K562 (cell line): ENCODE data around the gene BBC3. TPM values are rescaled to one million over a fixed set of nuclear protein-coding genes. Genes with fewer than 3 reads are reported as not detected.

ENCODE experiments used
- ATF7 ChIP-seq: fragments of 450-650 bp; IDR thresholded peaks from 2 replicates; pipeline ENCODE4 v1.7.1; 2014; ENCODE audit warnings: mild to moderate bottlenecking, moderate library complexity
- CEBPG ChIP-seq, 3 experiments: fragments of 200-800 bp in 1 of 3; sonication (Bioruptor generic) in 1 of 3; sonication (generic) in 1 of 3; formaldehyde crosslinking in 1 of 3; IDR thresholded peaks in 2 of 3; conservative IDR thresholded peaks in 1 of 3; 2 replicates each; pipeline versions ENCODE4 v1.6.1 to v1.8.0; 2016 to 2022; ENCODE audit warnings: missing compliant biosample characterization in 2 of 3, missing genetic modification characterization in 2 of 3, mild to moderate bottlenecking in 1 of 3, missing genetic modification reagents in 1 of 3
- CHD4 ChIP-seq: fragments of 200-600 bp; sonication (generic); IDR thresholded peaks from 3 replicates; pipeline ENCODE4 v1.6.1; 2012; ENCODE audit warnings: low read depth, mild to moderate bottlenecking, mixed read lengths, low read length, inconsistent platforms; ENCODE audit not compliant: insufficient read depth, insufficient replicate concordance, poor library complexity, severe bottlenecking
- EGR1 ChIP-seq: fragments of 450-650 bp; conservative IDR thresholded peaks from 2 replicates; pipeline ENCODE4 v1.6.1; 2017; ENCODE audit warnings: mild to moderate bottlenecking
- EZH2 ChIP-seq: IDR thresholded peaks from 2 replicates; pipeline ENCODE4 v1.6.1; 2012; ENCODE audit warnings: low read depth, mild to moderate bottlenecking, inconsistent platforms, low read length, borderline replicate concordance
- GABPB1 ChIP-seq: sonication (generic); formaldehyde crosslinking; IDR thresholded peaks from 2 replicates; pipeline ENCODE4 v1.8.0; 2022; ENCODE audit warnings: mild to moderate bottlenecking, missing genetic modification reagents
- HDGF ChIP-seq: fragments of 450-650 bp; IDR thresholded peaks from 2 replicates; pipeline ENCODE4 v1.6.1; 2016
- HMG20B ChIP-seq: fragments of 250-450 bp; sonication (Bioruptor Pico); IDR thresholded peaks from 2 replicates; pipeline ENCODE4 v1.5.0; 2021; ENCODE audit warnings: mild to moderate bottlenecking
- IFI16 ChIP-seq: fragments of 250-450 bp; sonication (Bioruptor Pico); IDR thresholded peaks from 2 replicates; pipeline ENCODE4 v2.1.2; 2022; ENCODE audit warnings: mild to moderate bottlenecking, inconsistent platforms
- NFIX ChIP-seq: fragments of 250-450 bp; sonication (Bioruptor Pico); IDR thresholded peaks from 2 replicates; pipeline ENCODE4 v1.4.0; 2020; ENCODE audit warnings: low read depth, mild to moderate bottlenecking, moderate library complexity
- PHB ChIP-seq: fragments of 250-450 bp; sonication (Bioruptor Pico); IDR thresholded peaks from 2 replicates; pipeline ENCODE4 v1.5.0; 2021
- POLR3G ChIP-seq: IDR thresholded peaks from 2 replicates; pipeline ENCODE4 v1.6.1; 2011; ENCODE audit not compliant: insufficient read length, insufficient replicate concordance; ENCODE audit errors: extremely low read depth
- RB1 ChIP-seq: fragments of 450-650 bp; IDR thresholded peaks from 2 replicates; pipeline ENCODE4 v1.6.1; 2017; ENCODE audit warnings: low read depth, mild to moderate bottlenecking
- SMARCC2 ChIP-seq: fragments of 450-650 bp; IDR thresholded peaks from 2 replicates; pipeline ENCODE4 v1.6.1; 2017; ENCODE audit warnings: antibody characterized with exemption, moderate library complexity, mild to moderate bottlenecking, low read depth
- STAT5B ChIP-seq: fragments of 250-450 bp; sonication (Bioruptor Pico); IDR thresholded peaks from 2 replicates; pipeline ENCODE4 v1.8.0; 2021; ENCODE audit warnings: mild to moderate bottlenecking, inconsistent platforms
- SUPT5H ChIP-seq: fragments of 450-650 bp; IDR thresholded peaks from 2 replicates; pipeline ENCODE4 v1.6.1; 2016
- TFE3 ChIP-seq: fragments of 450-650 bp; formaldehyde crosslinking; IDR thresholded peaks from 2 replicates; pipeline ENCODE4 v1.4.0; 2020; ENCODE audit warnings: mild to moderate bottlenecking, mixed read lengths
- ZNF239 ChIP-seq: fragments of 250-450 bp; sonication (Bioruptor Pico); IDR thresholded peaks from 2 replicates; pipeline ENCODE4 v1.4.0; 2020; ENCODE audit warnings: mild to moderate bottlenecking
- ZNF589 ChIP-seq: fragments of 200-800 bp; sonication (Bioruptor generic); IDR thresholded peaks from 2 replicates; pipeline ENCODE4 v1.6.1; 2016; ENCODE audit warnings: low read depth, missing genetic modification characterization, missing compliant biosample characterization
- ZNF79 ChIP-seq: fragments of 250-450 bp; sonication (Bioruptor Pico); IDR thresholded peaks from 2 replicates; pipeline ENCODE4 v1.4.0; 2020; ENCODE audit warnings: low read depth, mild to moderate bottlenecking, moderate library complexity
- polyA plus RNA-seq, 8 experiments: library from polyadenylated mRNA; depleted of rRNA in 4 of 8; stranded (reverse) in 5 of 8; unstranded in 3 of 8; fragments of >200 nt; fragmentation: Nextera tagmentation in 2 of 8; fragmentation: Illumina TruSeq in 1 of 8; extraction: Ambion mirVana in 2 of 8; extraction: Trizol in 1 of 8; gene quantifications; 2 replicates each; pipeline versions ENCODE4 v1.2.1 to v1.2.3, GENCODE V29; 2011 to 2014; ENCODE audit warnings: inconsistent platforms in 1 of 8, missing spikeins in 1 of 8
- total RNA-seq, 7 experiments: library from RNA; depleted of rRNA in 6 of 7; stranded (reverse); fragments of >200 nt in 6 of 7; fragmentation: Illumina TruSeq in 2 of 7; extraction: Trizol in 2 of 7; gene quantifications; 2 replicates each; pipeline versions ENCODE4 v1.2.1 to v1.2.3, GENCODE V29; 2011 to 2021; ENCODE audit warnings: low replicate concordance in 1 of 7
- TF ChIP-seq, protein P1 (sequence below): sonication (generic); formaldehyde crosslinking; IDR thresholded peaks from 2 replicates; pipeline ENCODE4 v1.8.0; 2022; ENCODE audit warnings: mild to moderate bottlenecking, missing genetic modification reagents

Gene BBC3
- total and polyA plus RNA-seq, 9 of the 15 experiments (the other 6 are each of a cell fraction or from before 2014, with no cell fraction given): 0.15 to 30.7 (median 4.8) TPM

- TF ChIP-seq, protein P1, sequence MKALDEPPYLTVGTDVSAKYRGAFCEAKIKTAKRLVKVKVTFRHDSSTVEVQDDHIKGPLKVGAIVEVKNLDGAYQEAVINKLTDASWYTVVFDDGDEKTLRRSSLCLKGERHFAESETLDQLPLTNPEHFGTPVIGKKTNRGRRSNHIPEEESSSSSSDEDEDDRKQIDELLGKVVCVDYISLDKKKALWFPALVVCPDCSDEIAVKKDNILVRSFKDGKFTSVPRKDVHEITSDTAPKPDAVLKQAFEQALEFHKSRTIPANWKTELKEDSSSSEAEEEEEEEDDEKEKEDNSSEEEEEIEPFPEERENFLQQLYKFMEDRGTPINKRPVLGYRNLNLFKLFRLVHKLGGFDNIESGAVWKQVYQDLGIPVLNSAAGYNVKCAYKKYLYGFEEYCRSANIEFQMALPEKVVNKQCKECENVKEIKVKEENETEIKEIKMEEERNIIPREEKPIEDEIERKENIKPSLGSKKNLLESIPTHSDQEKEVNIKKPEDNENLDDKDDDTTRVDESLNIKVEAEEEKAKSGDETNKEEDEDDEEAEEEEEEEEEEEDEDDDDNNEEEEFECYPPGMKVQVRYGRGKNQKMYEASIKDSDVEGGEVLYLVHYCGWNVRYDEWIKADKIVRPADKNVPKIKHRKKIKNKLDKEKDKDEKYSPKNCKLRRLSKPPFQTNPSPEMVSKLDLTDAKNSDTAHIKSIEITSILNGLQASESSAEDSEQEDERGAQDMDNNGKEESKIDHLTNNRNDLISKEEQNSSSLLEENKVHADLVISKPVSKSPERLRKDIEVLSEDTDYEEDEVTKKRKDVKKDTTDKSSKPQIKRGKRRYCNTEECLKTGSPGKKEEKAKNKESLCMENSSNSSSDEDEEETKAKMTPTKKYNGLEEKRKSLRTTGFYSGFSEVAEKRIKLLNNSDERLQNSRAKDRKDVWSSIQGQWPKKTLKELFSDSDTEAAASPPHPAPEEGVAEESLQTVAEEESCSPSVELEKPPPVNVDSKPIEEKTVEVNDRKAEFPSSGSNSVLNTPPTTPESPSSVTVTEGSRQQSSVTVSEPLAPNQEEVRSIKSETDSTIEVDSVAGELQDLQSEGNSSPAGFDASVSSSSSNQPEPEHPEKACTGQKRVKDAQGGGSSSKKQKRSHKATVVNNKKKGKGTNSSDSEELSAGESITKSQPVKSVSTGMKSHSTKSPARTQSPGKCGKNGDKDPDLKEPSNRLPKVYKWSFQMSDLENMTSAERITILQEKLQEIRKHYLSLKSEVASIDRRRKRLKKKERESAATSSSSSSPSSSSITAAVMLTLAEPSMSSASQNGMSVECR (CRISPR knock-in tag): peak; percentile 52; the same call in 1 of the 2 replicates
- peak; percentile 12; the same call in 1 of the 2 replicates for TF ChIP-seq SUPT5H
- TF ChIP-seq POLR3G: no peak
- no peak for TF ChIP-seq ZNF79 (CRISPR knock-in tag)
- no peak for TF ChIP-seq SMARCC2
- peak; percentile 54; the same call in 1 of the 2 replicates for TF ChIP-seq HDGF
- TF ChIP-seq EZH2: no peak
- peak; percentile 76 for TF ChIP-seq TFE3 (CRISPR knock-in tag)
- peak; percentile 28; the same call in 1 of the 2 replicates for TF ChIP-seq GABPB1 (CRISPR knock-in tag)
- 0 out of 2 replicates have a peak, but pooled peaks have one; percentile 38 for TF ChIP-seq ZNF589 (CRISPR knock-in tag)
- peak; percentile 11; the same call in 1 of the 2 replicates for TF ChIP-seq ATF7
- no peak for TF ChIP-seq HMG20B (CRISPR knock-in tag)
- no peak for TF ChIP-seq PHB (CRISPR knock-in tag)
- peak; percentile 62 for TF ChIP-seq EGR1
- no peak for TF ChIP-seq NFIX
- peak; percentile 23; the same call in 1 of the 2 replicates for TF ChIP-seq RB1
- peak; percentile 74; the same call in 1 of the 2 replicates for TF ChIP-seq CEBPG (CRISPR knock-in tag; IDR thresholded peaks at IDR 0.05)
- no peak; a peak in 1 of 4 replicates for TF ChIP-seq CEBPG (tag; conservative IDR thresholded peaks at IDR 0.05 in 1 of 2, IDR thresholded peaks at IDR 0.05 in 1 of 2)
- no peak for TF ChIP-seq STAT5B (CRISPR knock-in tag)
- no peak for TF ChIP-seq ZNF239 (CRISPR knock-in tag)
- no peak for TF ChIP-seq CHD4
- TF ChIP-seq IFI16: no peak
These were observed 436 bp upstream of the BBC3 start (continued) for GRCh38 chr19:47231215-47232054.
